BLaER1 treated with 17β-estradiol and CSF1 and Interleukin-3, amounts not matched to agents 10 nM and 100 nM (cell line): ENCODE results near the gene SLC35F3.

Experiments
- H3K27ac ChIP-seq, 11 experiments: shearing (Covaris generic); formaldehyde crosslinking; 2 replicates each; pipeline ENCODE4 v1.8.1; 2022
- H3K27me3 ChIP-seq, 11 experiments: shearing (Covaris generic); formaldehyde crosslinking; 2 replicates each; pipeline ENCODE4 v1.8.1; 2022
- H3K36me3 ChIP-seq, 11 experiments: shearing (Covaris generic); formaldehyde crosslinking; 2 replicates each; pipeline ENCODE4 v1.8.1; 2022
- H3K4me1 ChIP-seq, 10 experiments: shearing (Covaris generic); formaldehyde crosslinking; 2 replicates each; pipeline ENCODE4 v1.8.1; 2022
- H3K4me2 ChIP-seq, 11 experiments: shearing (Covaris generic); formaldehyde crosslinking; 2 replicates each; pipeline ENCODE4 v1.8.1; 2022
- H3K4me3 ChIP-seq, 10 experiments: shearing (Covaris generic); formaldehyde crosslinking; 2 replicates each; pipeline ENCODE4 v1.8.1; 2022
- H3K9ac ChIP-seq, 11 experiments: shearing (Covaris generic); formaldehyde crosslinking; 2 replicates each; pipeline ENCODE4 v1.8.1; 2022
- H3K9me3 ChIP-seq, 11 experiments: shearing (Covaris generic); formaldehyde crosslinking; replicated peaks in 1 of 11; 2 replicates each; pipeline ENCODE4 v1.8.1; 2022
- H4K20me1 ChIP-seq, 11 experiments: shearing (Covaris generic); formaldehyde crosslinking; 2 replicates each; pipeline ENCODE4 v1.8.1; 2022
- Cebpa-rat ChIP-seq, 11 experiments: shearing (Covaris generic); IDR thresholded peaks; 2 replicates each; pipeline ENCODE4 v1.8.1; 2022

The SLC35F3 gene

DNA sequence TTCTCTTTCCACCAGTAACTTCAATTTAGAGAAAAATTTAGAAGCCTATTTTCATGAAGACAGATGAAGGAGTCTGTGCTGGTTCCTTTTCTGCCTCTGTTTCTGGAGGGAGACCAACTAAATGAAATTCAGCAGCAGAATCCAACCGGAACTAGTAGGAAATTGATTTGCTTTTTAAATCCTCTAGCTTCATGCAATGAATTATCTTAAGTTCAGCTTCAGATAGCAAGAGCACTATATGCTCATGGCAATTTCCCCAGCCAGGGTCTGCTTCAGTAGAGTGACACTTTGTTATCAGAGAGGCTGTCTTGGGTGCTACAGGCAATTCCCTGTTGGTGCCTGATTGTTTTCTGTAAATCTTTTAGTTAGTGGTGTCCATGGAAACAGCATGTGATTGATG lies 189.7 kb downstream of the SLC35F3 start:
- Histone ChIP-seq H3K36me3 (no peaks in the 10 kb centered on the region), H3K27ac (no peak overlapping the region), H3K4me1 (peaks cover 0 to 10% (median 0%) of the 10 kb centered on the region in 10 experiments; a peak in 4 of 20 replicates), H3K9me3 (peaks cover 0 to 8% (median 0%) of the 10 kb centered on the region in 11 experiments; a peak in 5 of 22 replicates), H3K27me3 (no peaks in the 10 kb centered on the region), H4K20me1 (no peaks in the 10 kb centered on the region), H3K4me3 (no peak overlapping the region), H3K9ac (no peak overlapping the region), H3K4me2 (no peak overlapping the region)
- TF ChIP-seq Cebpa-rat (IDR thresholded peaks at IDR 0.05) = no peak

DNA sequence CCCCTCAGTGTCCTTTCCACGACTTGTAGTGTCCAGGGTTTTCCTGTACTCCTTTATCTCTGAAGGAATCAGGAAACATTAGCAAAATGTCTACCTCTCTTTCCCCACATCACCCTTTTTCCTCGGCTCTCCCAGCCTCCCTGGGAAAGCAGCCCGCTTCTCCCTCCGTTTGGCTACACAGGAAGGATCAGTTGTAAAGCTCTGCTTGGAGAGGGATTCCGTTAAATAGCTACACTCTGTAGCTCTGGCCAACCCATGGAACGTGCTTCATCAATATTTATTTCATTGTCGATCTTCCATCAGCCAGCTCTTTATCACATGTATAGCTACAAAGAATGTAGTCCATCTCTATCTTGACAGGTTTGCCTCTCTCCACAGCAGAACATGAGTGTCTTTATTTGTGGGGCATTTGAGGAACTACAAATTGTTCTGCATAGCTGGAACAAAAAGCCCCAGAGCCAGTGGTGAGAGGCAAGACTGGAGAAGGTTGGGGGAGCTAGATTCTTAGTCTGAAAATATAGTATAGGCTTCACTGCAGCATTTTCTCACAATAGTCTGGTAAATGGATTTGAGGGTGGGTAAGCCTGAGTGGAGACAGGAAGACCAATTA lies 191.8 kb downstream of the SLC35F3 start:
- no peak overlapping the region for H3K27ac ChIP-seq
- no peak overlapping the region for H3K4me3 ChIP-seq
- H3K36me3 ChIP-seq = no peaks in the 10 kb centered on the region
- no peaks in the 10 kb centered on the region for H4K20me1 ChIP-seq
- no peaks in the 10 kb centered on the region for H3K27me3 ChIP-seq
- no peak overlapping the region for H3K9ac ChIP-seq
- no peak overlapping the region for H3K4me2 ChIP-seq
- peaks cover 0 to 10% (median 0%) of the 10 kb centered on the region in 10 experiments; a peak in 4 of 20 replicates for H3K4me1 ChIP-seq
- no peak for TF ChIP-seq Cebpa-rat (IDR thresholded peaks at IDR 0.05)
- H3K9me3 ChIP-seq = peaks cover 0 to 8% (median 0%) of the 10 kb centered on the region in 11 experiments; a peak in 4 of 22 replicates

DNA sequence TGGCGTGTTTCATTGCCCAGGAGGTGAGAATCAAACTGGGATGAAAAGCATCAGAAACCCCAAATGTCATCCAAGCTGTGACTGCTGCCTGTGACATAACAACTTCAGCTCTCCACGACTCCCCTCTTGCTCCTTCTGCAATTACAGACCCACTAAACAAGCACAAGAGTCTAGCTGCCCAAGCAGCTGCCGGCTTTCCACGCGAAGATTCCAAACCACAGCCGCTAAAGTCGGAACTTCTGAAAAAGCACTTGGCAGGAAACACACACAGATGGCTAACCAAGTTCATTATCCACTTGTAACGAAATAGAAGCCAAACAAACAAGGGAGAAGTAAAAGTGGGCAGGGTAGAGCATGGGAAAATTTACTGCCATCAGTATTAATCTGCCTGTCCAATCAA lies 198.1 kb downstream of the SLC35F3 start:
- Histone ChIP-seq H3K9ac (no peak overlapping the region), H3K27me3 (no peaks in the 10 kb centered on the region), H3K4me2 (peak overlapping the region; percentile 32 to 75 (median 62)), H3K4me3 (no peak overlapping the region), H3K9me3 (peaks cover 0 to 8% (median 0%) of the 10 kb centered on the region in 11 experiments; a peak in 4 of 22 replicates), H3K36me3 (no peaks in the 10 kb centered on the region), H3K4me1 (peaks cover 11 to 22% (median 17%) of the 10 kb centered on the region in 10 experiments), H4K20me1 (no peaks in the 10 kb centered on the region), H3K27ac (no peak overlapping the region)
- no peak for TF ChIP-seq Cebpa-rat (IDR thresholded peaks at IDR 0.05)

DNA sequence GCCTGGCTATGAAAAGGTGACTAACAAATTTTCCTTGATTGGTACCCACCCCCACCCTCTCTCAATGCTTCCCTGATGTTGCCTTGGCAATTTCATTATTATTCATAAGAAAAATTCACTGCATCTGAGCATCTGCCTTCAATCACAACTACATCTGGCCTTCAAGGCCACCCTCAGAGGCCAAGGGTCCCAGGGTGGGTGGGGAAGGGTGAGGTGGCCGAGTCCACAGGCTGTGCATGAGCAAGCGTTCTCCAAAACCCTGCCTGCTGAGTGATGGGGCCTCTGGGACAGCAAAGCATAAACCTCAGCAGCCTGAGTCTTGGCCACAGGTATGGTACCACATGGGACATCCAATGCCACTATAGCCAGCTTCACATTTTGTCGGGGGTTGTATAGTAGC lies 198.7 kb downstream of the SLC35F3 start:
- no peak overlapping the region for H3K9ac ChIP-seq
- peaks cover 11 to 22% (median 17%) of the 10 kb centered on the region in 10 experiments for H3K4me1 ChIP-seq
- peak overlapping the region; percentile 32 to 75 (median 62) for H3K4me2 ChIP-seq
- no peak for TF ChIP-seq Cebpa-rat (IDR thresholded peaks at IDR 0.05)
- H4K20me1 ChIP-seq = no peaks in the 10 kb centered on the region
- no peaks in the 10 kb centered on the region for H3K36me3 ChIP-seq
- no peak overlapping the region for H3K4me3 ChIP-seq
- no peak overlapping the region for H3K27ac ChIP-seq
- H3K27me3 ChIP-seq = no peaks in the 10 kb centered on the region
- peaks cover 0 to 8% (median 0%) of the 10 kb centered on the region in 11 experiments; a peak in 4 of 22 replicates for H3K9me3 ChIP-seq

- Histone ChIP-seq H3K27me3 (no peaks in the 10 kb centered on the region), H3K4me2 (no peak overlapping the region), H4K20me1 (no peaks in the 10 kb centered on the region), H3K9ac (no peak overlapping the region), H3K36me3 (no peaks in the 10 kb centered on the region), H3K9me3 (0 out of 22 replicates have a peak, but pooled peaks cover 0 to 8% (median 0%) of the 10 kb centered on the region in 11 experiments), H3K4me3 (no peak overlapping the region), H3K4me1 (peaks cover 11 to 22% (median 17%) of the 10 kb centered on the region in 10 experiments), H3K27ac (no peak overlapping the region)
- no peak for TF ChIP-seq Cebpa-rat (IDR thresholded peaks at IDR 0.05)
Observed at GRCh38 chr1:234106032-234106431, 201.6 kb downstream of the SLC35F3 start.

GRCh38 chr1:234107416-234108021 lies 203.0 kb downstream of the SLC35F3 start:
- no peaks in the 10 kb centered on the region for H3K27me3 ChIP-seq
- TF ChIP-seq Cebpa-rat (IDR thresholded peaks at IDR 0.05) = no peak
- no peak overlapping the region for H3K9ac ChIP-seq
- no peak overlapping the region for H3K4me2 ChIP-seq
- H3K4me3 ChIP-seq = no peak overlapping the region
- H3K36me3 ChIP-seq = no peaks in the 10 kb centered on the region
- H3K9me3 ChIP-seq = 0 out of 22 replicates have a peak, but pooled peaks cover 0 to 8% (median 0%) of the 10 kb centered on the region in 11 experiments
- no peaks in the 10 kb centered on the region for H4K20me1 ChIP-seq
- peaks cover 6 to 15% (median 9%) of the 10 kb centered on the region in 10 experiments for H3K4me1 ChIP-seq
- H3K27ac ChIP-seq = no peak overlapping the region

GRCh38 chr1:234108921-234109320 lies 204.4 kb downstream of the SLC35F3 start:
- Histone ChIP-seq H3K36me3 (no peaks in the 10 kb centered on the region), H3K4me2 (no peak overlapping the region), H3K27me3 (no peaks in the 10 kb centered on the region), H3K4me1 (peaks cover 0 to under 1% (median 0%) of the 10 kb centered on the region in 10 experiments; a peak in 1 of 20 replicates), H3K9ac (no peak overlapping the region), H4K20me1 (no peaks in the 10 kb centered on the region), H3K4me3 (no peak overlapping the region), H3K9me3 (0 out of 22 replicates have a peak, but pooled peaks cover 0 to 8% (median 0%) of the 10 kb centered on the region in 11 experiments), H3K27ac (no peak overlapping the region)
- no peak for TF ChIP-seq Cebpa-rat (IDR thresholded peaks at IDR 0.05)

GRCh38 chr1:234109840-234110239 lies 205.4 kb downstream of the SLC35F3 start:
- TF ChIP-seq Cebpa-rat (IDR thresholded peaks at IDR 0.05) = no peak
- Histone ChIP-seq H3K27me3 (no peaks in the 10 kb centered on the region), H3K4me2 (no peak overlapping the region), H3K9ac (no peak overlapping the region), H3K4me3 (no peak overlapping the region), H4K20me1 (no peaks in the 10 kb centered on the region), H3K27ac (no peak overlapping the region), H3K9me3 (0 out of 22 replicates have a peak, but pooled peaks cover 0 to 8% (median 0%) of the 10 kb centered on the region in 11 experiments), H3K36me3 (no peaks in the 10 kb centered on the region), H3K4me1 (peaks cover 0 to 1% (median under 1%) of the 10 kb centered on the region in 10 experiments; a peak in 4 of 20 replicates)

DNA sequence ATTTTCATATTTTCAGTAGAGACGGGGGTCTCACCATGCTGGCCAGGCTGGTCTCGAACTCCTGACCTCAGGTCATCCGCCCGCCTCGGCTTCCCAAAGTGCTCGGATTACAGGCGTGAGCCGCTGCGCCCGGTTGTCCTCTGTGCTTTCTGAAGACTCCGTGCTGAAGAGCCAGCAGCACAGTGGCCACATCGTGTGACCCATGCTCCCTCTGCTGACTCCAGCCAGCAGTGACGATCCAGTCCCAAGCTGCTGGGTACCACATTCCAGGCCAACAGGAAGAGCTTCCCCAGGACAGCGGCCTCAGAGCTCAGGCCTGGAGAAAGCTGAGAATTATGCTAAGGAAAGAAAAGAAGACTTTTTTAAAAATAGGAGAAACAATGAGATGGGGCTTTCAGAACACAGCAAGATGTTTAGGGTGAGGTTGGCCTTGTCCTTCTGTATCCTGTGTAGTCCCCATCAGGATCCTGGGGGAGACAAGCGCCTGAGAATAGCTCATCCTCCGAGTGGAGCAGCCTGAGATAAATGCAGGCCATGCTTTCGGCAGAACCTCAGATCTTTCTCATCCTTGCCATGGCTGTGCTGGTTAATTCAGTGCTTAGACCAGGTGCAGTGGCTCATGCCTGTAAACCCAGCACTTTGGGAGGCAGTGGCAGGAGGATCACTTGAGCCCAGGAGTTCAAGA lies 207.1 kb downstream of the SLC35F3 start:
- no peak overlapping the region for H3K9ac ChIP-seq
- no peak for TF ChIP-seq Cebpa-rat (IDR thresholded peaks at IDR 0.05)
- H3K36me3 ChIP-seq = no peaks in the 10 kb centered on the region
- no peaks in the 10 kb centered on the region for H4K20me1 ChIP-seq
- H3K4me2 ChIP-seq = no peak overlapping the region
- no peak overlapping the region for H3K27ac ChIP-seq
- H3K27me3 ChIP-seq = no peaks in the 10 kb centered on the region
- no peak overlapping the region for H3K4me3 ChIP-seq
- H3K9me3 ChIP-seq = no peaks in the 10 kb centered on the region
- H3K4me1 ChIP-seq = peaks cover 0 to 6% (median 4%) of the 10 kb centered on the region in 10 experiments; a peak in 6 of 20 replicates
